Stomach (tissue), 4 donors: ENCODE data around the gene ADCY4.

Experiments
- POLR2A ChIP-seq, 4 donors: fragments of 450-650 bp; IDR thresholded peaks; one replicate each; pipeline ENCODE4 v1.6.1; 2016; ENCODE audit warnings: antibody characterized with exemption in 4 of 4, control low read depth in 2 of 4, mild to moderate bottlenecking in 1 of 4, moderate library complexity in 1 of 4
- POLR2AphosphoS5 ChIP-seq, 3 donors: sonication (generic); formaldehyde crosslinking; IDR thresholded peaks; one replicate each; pipeline ENCODE4 v1.6.1; 2016; ENCODE audit warnings: antibody characterized with exemption in 3 of 3
- TF ChIP-seq, protein P1 (sequence below), 7 experiments: fragments of 450-650 bp in 4 of 7; fragments of 200-600 bp in 3 of 7; sonication (generic) in 3 of 7; IDR thresholded peaks; one replicate each; pipeline ENCODE4 v1.5.1; 2016 to 2019; ENCODE audit warnings: antibody characterized with exemption in 7 of 7, control low read depth in 2 of 7, mild to moderate bottlenecking in 1 of 7

DNA sequence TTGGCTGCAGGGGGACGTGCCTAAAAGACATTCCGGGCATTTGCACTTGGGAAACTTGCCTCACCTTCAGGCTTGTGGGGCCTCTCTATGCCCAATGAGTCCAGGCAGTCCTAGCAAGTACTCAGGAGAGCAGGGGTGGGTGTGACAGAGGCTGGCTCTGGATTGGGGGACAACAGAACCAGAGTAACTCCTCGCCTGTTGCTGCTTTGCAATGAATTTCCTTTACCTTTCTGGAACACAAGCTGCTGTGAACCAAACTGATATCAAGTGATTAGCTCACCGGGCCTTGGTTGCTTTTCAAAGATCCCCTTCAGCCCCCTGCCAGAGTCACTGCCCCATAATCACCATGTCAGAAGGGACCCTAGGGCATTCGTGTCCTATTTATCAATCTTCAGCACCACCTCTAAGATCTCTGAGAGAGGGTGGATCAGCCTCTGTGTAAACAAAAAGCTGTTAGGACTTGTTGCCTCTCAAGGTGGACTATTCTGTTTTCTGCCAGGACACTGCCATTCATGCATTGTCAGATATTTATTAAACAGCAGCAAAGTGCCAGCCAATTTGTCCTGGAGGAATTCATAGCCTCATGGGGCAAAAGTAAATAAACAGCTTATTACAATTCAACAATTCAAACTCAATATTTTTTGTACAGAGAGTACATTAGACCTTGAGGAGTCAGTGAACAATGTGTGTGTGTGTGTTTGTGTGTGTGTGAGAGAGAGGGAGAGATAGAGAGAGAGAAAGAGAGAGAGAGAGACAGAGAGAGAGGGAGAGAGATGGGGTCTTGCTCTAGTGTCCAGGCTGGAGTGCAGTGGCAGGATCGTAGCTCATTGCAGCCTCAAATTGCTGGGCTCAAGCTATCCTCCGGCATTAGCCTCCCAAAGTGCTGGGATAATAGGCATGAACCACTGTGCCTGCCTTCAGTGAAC lies 44.4 kb upstream of the ADCY4 start:
- TF ChIP-seq, protein P1, sequence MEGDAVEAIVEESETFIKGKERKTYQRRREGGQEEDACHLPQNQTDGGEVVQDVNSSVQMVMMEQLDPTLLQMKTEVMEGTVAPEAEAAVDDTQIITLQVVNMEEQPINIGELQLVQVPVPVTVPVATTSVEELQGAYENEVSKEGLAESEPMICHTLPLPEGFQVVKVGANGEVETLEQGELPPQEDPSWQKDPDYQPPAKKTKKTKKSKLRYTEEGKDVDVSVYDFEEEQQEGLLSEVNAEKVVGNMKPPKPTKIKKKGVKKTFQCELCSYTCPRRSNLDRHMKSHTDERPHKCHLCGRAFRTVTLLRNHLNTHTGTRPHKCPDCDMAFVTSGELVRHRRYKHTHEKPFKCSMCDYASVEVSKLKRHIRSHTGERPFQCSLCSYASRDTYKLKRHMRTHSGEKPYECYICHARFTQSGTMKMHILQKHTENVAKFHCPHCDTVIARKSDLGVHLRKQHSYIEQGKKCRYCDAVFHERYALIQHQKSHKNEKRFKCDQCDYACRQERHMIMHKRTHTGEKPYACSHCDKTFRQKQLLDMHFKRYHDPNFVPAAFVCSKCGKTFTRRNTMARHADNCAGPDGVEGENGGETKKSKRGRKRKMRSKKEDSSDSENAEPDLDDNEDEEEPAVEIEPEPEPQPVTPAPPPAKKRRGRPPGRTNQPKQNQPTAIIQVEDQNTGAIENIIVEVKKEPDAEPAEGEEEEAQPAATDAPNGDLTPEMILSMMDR (IDR thresholded peaks at IDR 0.05): no peak
- TF ChIP-seq POLR2A (IDR thresholded peaks at IDR 0.05): no peak
- TF ChIP-seq POLR2AphosphoS5 (IDR thresholded peaks at IDR 0.05): no peak
